A673 (cell line): ENCODE results near the gene TPSD1.

Experiments used
- EZH2 ChIP-seq: fragments of 200-600 bp; sonication (generic); IDR thresholded peaks from 2 replicates; pipeline ENCODE4 v1.6.1; 2017; ENCODE audit warnings: borderline replicate concordance, low read depth, mild to moderate bottlenecking, mixed read lengths, antibody characterized with exemption, low read length; ENCODE audit not compliant: poor library complexity, severe bottlenecking
- TF ChIP-seq, protein P1 (sequence below): fragments of 300-800, 200-600 bp; sonication (generic); conservative IDR thresholded peaks from 2 replicates; pipeline ENCODE4 v1.5.1; 2017; ENCODE audit warnings: low read depth, mild to moderate bottlenecking, antibody characterized with exemption, low read length, moderate library complexity, mixed read lengths

DNA sequence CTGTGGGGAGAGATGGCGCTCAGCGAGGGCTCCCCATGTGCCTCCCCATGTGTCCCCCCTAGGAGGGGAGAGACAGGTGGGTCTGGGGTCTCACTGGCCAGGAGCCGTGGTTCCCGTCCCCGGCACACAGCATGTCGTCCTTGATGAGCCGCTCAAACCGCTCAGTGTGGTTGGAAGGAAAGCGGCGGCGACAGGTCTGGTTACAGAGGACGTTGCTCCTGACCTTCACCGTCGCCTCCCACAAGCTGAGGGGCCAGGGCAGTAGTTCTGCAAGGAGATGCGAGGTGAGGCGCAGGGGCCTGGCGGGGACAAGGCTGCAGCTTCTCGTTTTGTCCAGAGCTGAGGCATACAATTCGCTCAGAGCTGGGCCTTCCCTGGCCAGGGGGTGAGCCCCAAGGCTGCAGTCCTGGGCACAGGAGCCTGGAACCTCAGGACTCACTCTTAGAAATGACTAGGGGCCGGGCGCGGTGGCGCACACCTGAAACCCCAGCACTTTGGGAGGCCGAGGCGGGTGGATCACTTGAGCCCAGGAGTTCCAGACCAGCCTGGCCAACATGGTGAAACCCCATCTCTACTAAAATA lies 30.7 kb downstream of the TPSD1 start:
- no peak for TF ChIP-seq EZH2
- TF ChIP-seq, protein P1, sequence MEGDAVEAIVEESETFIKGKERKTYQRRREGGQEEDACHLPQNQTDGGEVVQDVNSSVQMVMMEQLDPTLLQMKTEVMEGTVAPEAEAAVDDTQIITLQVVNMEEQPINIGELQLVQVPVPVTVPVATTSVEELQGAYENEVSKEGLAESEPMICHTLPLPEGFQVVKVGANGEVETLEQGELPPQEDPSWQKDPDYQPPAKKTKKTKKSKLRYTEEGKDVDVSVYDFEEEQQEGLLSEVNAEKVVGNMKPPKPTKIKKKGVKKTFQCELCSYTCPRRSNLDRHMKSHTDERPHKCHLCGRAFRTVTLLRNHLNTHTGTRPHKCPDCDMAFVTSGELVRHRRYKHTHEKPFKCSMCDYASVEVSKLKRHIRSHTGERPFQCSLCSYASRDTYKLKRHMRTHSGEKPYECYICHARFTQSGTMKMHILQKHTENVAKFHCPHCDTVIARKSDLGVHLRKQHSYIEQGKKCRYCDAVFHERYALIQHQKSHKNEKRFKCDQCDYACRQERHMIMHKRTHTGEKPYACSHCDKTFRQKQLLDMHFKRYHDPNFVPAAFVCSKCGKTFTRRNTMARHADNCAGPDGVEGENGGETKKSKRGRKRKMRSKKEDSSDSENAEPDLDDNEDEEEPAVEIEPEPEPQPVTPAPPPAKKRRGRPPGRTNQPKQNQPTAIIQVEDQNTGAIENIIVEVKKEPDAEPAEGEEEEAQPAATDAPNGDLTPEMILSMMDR, result no peak
